ENCODE results near the gene METTL21C.

GRCh38 chr13:102682727-102683126, 12.1 kb downstream of the METTL21C start:
- TF ChIP-seq EZH2 (IDR thresholded peaks at IDR 0.05; ENCODE audit: low read depth) = no peak
- TF ChIP-seq, protein P1, sequence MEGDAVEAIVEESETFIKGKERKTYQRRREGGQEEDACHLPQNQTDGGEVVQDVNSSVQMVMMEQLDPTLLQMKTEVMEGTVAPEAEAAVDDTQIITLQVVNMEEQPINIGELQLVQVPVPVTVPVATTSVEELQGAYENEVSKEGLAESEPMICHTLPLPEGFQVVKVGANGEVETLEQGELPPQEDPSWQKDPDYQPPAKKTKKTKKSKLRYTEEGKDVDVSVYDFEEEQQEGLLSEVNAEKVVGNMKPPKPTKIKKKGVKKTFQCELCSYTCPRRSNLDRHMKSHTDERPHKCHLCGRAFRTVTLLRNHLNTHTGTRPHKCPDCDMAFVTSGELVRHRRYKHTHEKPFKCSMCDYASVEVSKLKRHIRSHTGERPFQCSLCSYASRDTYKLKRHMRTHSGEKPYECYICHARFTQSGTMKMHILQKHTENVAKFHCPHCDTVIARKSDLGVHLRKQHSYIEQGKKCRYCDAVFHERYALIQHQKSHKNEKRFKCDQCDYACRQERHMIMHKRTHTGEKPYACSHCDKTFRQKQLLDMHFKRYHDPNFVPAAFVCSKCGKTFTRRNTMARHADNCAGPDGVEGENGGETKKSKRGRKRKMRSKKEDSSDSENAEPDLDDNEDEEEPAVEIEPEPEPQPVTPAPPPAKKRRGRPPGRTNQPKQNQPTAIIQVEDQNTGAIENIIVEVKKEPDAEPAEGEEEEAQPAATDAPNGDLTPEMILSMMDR (conservative IDR thresholded peaks at IDR 0.05) = no peak
